GM06990 (cell line): ENCODE results near the gene MYO6.

ENCODE experiments used
- DNase-seq: peaks from one replicate; pipeline ENCODE4 v3.0.0-alpha.2; 2011; ENCODE audit not compliant: insufficient read length; ENCODE audit errors: extremely low read depth
- H3K27me3 ChIP-seq: replicated peaks from 2 replicates; pipeline ENCODE4 v1.6.0; 2011; ENCODE audit warnings: low read length; ENCODE audit not compliant: control insufficient read depth, insufficient read depth
- H3K36me3 ChIP-seq: 2 replicates; pipeline ENCODE4 v1.5.1; 2011; ENCODE audit warnings: low read length; ENCODE audit not compliant: control insufficient read depth, insufficient read depth
- H3K4me3 ChIP-seq: replicated peaks from 2 replicates; pipeline ENCODE4 v1.5.1; 2011; ENCODE audit warnings: low read depth, mild to moderate bottlenecking, control low read depth, low read length
- CTCF ChIP-seq: IDR thresholded peaks from 2 replicates; pipeline ENCODE4 v1.5.1; 2011; ENCODE audit warnings: low read length, control low read depth, mild to moderate bottlenecking, inconsistent platforms; ENCODE audit not compliant: insufficient read depth, poor library complexity, severe bottlenecking

The MYO6 gene

GRCh38 chr6:75880305-75880704 is 131.3 kb downstream of the MYO6 start:
- no peak for TF ChIP-seq CTCF
- DNase-seq, result no peak
- Histone ChIP-seq H3K36me3 (no peaks in the 10 kb centered on the region), H3K4me3 (no peak overlapping the region), H3K27me3 (no peaks in the 10 kb centered on the region)

- no peak for TF ChIP-seq CTCF
- no peaks in the 10 kb centered on the region for H3K36me3 ChIP-seq
- no peak for DNase-seq
Measured at GRCh38 chr6:75882734-75883133, 133.7 kb downstream of the MYO6 start.

GRCh38 chr6:75884822-75885221 is 135.8 kb downstream of the MYO6 start:
- H3K4me3 ChIP-seq, result no peak overlapping the region
- no peak for DNase-seq
- H3K36me3 ChIP-seq, result no peaks in the 10 kb centered on the region
- TF ChIP-seq CTCF, result no peak
- no peaks in the 10 kb centered on the region for H3K27me3 ChIP-seq

More at GRCh38 chr6:75882734-75883133, 133.7 kb downstream of the MYO6 start:
- Histone ChIP-seq H3K27me3 (no peaks in the 10 kb centered on the region), H3K4me3 (no peak overlapping the region)

- DNase-seq, result no peak
- TF ChIP-seq CTCF, result no peak
- Histone ChIP-seq H3K36me3 (no peaks in the 10 kb centered on the region; the same call in 1 of the 2 replicates), H3K27me3 (no peaks in the 10 kb centered on the region), H3K4me3 (no peak overlapping the region)
Measured at GRCh38 chr6:75892384-75892783, 143.3 kb downstream of the MYO6 start.

- TF ChIP-seq CTCF, result peak; percentile 57
- DNase-seq, result peak; percentile 18
- no peaks in the 10 kb centered on the region for H3K27me3 ChIP-seq
- no peak overlapping the region for H3K4me3 ChIP-seq
- no peaks in the 10 kb centered on the region; the same call in 1 of the 2 replicates for H3K36me3 ChIP-seq
Measured at GRCh38 chr6:75893058-75893775, 144.2 kb downstream of the MYO6 start.
